ENCODE measurements around the gene RBPJL.

DNA sequence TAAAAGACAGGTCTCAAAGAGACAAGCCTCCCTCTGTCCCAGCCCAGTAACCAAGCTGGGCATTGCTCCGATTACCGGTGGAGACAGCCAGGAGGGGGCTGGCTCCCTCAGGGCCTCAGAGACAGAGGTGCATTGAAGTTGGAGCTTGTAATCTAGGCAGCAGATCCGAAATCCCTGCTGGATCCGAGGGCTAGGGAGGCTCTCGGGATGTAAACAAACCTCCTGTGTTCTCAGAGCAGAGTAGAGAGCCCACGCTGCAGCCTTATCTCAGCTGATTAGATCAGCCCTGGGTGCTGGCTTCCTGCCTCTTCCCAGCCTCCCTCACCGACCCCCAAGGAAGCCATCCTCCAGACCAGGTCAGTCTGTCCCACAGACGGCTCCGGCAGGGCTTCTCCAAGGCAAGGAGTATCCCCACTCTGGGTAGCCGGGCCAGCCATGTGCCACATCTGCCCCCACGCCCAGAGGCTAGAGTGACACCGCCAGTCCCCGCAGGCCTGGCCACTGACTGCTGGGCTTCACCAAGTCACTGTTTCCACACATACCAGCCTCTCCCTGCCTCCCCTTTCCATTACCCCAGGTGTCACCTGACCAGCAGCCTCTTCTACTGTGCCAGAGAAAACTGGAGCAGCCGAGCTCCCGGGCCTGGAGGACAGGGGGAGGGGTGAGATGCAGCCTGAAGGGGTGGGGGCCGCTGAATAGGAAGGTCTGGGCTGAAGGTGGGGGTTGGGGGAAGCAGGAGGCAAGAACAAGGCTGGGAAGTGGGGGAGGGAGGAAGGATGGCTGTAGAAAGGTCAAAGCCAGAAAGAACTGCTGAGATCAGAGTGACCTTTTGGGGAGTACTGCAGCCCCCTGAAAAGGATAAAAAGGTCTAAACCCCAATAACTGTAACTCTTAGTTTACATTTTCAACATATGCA is 35.6 kb downstream of the RBPJL start:
- TF ChIP-seq EZH2 (IDR thresholded peaks at IDR 0.05) (no peak), CTCF (IDR thresholded peaks at IDR 0.05 in 2 of 3, conservative IDR thresholded peaks at IDR 0.05 in 1 of 3; ENCODE audit: borderline replicate concordance in 1 of 3, insufficient read depth in 1 of 3, low read depth in 2 of 3, low read length in 2 of 3) (no peak), ZNF274 (IDR thresholded peaks at IDR 0.05; ENCODE audit: low read depth, low read length) (no peak), EZH2phosphoT487 (IDR thresholded peaks at IDR 0.05; ENCODE audit: borderline replicate concordance) (no peak), POLR2A (IDR thresholded peaks at IDR 0.05; ENCODE audit: borderline replicate concordance, extremely low read depth, insufficient read depth, insufficient read length) (no peak), SP1 (IDR thresholded peaks at IDR 0.05; ENCODE audit: low read depth) (no peak), CEBPB (IDR thresholded peaks at IDR 0.05; ENCODE audit: low read depth) (no peak), ELF1 (IDR thresholded peaks at IDR 0.05; ENCODE audit: borderline replicate concordance, low read depth) (no peak), POLR2AphosphoS5 (IDR thresholded peaks at IDR 0.05; ENCODE audit: low read depth, low read length) (no peak; the same call in none of the 2 replicates), CBX3 (IDR thresholded peaks at IDR 0.05; ENCODE audit: low read depth) (no peak), SRF (IDR thresholded peaks at IDR 0.05; ENCODE audit: low read depth) (no peak)
- TF ChIP-seq, protein P1, sequence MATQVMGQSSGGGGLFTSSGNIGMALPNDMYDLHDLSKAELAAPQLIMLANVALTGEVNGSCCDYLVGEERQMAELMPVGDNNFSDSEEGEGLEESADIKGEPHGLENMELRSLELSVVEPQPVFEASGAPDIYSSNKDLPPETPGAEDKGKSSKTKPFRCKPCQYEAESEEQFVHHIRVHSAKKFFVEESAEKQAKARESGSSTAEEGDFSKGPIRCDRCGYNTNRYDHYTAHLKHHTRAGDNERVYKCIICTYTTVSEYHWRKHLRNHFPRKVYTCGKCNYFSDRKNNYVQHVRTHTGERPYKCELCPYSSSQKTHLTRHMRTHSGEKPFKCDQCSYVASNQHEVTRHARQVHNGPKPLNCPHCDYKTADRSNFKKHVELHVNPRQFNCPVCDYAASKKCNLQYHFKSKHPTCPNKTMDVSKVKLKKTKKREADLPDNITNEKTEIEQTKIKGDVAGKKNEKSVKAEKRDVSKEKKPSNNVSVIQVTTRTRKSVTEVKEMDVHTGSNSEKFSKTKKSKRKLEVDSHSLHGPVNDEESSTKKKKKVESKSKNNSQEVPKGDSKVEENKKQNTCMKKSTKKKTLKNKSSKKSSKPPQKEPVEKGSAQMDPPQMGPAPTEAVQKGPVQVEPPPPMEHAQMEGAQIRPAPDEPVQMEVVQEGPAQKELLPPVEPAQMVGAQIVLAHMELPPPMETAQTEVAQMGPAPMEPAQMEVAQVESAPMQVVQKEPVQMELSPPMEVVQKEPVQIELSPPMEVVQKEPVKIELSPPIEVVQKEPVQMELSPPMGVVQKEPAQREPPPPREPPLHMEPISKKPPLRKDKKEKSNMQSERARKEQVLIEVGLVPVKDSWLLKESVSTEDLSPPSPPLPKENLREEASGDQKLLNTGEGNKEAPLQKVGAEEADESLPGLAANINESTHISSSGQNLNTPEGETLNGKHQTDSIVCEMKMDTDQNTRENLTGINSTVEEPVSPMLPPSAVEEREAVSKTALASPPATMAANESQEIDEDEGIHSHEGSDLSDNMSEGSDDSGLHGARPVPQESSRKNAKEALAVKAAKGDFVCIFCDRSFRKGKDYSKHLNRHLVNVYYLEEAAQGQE (IDR thresholded peaks at IDR 0.05; ENCODE audit: low read depth), result no peak
